KG1 (cell line): Measurements from ENCODE around the gene CSNK2A3.

Experiments
- DNase-seq: peaks from one replicate; lab custom pipeline; 2025; lab: John Stamatoyannopoulos, UW

Gene CSNK2A3

DNA sequence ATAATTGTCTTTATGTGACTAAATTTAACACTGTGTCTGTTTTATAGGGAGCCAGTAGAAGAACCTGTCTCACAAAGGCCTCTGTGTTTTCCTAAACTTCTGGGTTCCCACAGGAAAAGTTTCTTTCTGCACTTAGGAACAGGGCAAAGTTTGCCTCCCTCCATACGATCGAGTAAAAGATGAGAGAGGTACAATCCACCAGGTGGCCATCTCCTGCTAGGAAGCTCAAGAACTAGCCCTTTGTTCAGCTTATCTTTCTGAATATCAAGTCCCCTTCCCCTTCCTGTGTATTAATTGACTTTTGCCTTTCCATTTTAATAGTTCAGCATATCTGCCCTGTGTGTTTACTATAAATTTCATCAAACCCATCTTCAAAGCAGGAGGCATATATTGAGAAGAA lies 18.0 kb downstream of the CSNK2A3 start:
- no peak for DNase-seq

DNA sequence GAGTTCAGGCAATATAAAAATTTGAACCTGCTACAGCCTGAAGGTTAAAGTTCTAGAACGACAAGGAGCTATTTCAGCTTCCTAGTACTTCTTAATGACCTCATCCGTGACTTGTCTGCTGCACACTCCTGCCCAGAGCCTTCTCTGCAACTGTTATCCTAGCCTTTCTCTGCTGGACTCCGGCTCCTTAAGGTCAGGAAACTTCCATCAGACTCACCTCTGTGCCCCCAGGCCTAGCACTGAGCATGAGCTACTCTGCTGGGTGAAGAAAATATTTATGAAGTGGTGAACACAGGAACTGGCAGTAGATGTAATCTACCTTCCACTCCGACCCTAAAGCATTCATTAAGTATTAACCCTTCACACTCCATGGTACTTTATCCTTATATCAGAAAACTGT lies 18.4 kb downstream of the CSNK2A3 start:
- DNase-seq: no peak

DNA sequence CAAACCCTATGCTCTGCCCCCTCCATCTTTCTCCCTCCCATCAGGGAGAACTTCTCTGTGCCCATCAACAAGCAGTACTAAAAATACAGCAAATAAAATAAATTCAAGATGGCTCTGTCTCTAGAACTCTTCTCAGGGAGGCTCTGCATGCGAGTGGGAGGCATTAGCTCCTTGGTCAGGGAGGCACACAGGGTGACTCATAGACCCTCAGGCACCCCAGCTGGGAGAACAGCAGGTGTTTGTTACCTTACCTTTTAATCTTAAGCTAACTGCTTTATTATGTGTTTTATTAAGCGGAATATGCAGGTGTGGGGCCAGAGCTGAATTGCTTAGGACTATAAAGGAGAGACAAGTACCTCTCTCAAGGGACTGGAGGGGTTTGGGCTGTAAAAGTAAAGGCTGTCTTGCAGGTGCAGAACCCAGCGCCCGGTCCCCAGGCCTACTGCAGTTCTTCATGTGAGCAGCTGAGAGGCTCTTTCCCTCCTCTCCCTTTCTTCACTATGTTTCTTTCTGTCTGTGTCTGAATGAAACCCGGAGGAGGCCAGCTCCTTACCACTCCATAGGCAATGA lies 20.8 kb downstream of the CSNK2A3 start:
- DNase-seq: no peak

DNA sequence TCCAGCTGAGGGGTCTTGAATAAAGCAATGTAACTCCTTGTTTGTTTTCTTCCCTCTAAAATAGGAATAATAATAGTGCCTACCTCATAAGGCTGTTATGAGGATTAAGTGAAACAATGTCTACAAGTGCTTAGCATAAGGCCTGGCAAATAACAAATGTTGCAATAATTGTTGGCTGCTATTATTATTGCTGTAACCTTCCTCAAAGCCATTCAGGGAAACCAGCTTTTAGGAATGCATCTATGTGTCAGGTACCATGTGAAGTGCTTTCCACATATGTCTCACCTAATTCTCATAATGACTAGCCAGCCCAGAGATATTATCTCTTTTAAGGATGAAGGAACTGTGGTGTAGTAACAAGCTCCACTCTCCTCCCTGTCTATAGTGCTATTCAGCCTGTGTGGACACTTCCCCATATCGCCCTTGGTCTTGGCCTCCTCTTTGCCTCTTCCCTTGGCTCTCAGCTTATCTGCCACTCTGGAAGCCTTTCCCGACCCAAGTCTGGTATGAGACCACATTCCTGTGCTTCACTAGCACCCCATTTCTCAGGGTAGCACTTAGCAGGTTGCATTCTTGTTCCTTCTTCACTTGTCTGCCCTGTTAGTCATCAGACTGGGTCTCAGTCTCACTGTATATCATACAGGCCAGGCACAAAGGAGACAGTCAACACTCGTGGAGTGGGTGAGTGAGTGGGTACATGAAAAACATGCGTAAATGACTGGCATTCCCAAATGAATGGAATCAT lies 23.8 kb downstream of the CSNK2A3 start:
- DNase-seq: no peak

DNA sequence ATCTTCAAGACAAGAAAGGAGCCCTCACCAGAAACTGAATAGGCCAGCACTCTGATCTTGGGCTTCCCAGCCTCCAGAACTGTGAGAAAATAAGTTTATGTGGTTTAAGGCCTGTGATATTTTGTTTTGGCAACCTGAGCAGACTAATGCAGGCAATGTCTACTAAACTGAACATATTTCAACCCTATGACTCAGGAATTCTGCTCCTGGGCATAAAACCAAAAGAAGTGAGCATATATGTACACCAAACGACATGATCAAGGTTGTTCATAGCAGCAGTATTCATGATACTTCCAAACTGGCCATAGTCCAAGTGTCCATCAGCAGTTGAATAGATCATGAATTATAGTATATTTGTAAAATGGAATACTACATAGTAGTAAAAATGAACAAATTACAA lies 29.0 kb downstream of the CSNK2A3 start:
- no peak for DNase-seq

DNA sequence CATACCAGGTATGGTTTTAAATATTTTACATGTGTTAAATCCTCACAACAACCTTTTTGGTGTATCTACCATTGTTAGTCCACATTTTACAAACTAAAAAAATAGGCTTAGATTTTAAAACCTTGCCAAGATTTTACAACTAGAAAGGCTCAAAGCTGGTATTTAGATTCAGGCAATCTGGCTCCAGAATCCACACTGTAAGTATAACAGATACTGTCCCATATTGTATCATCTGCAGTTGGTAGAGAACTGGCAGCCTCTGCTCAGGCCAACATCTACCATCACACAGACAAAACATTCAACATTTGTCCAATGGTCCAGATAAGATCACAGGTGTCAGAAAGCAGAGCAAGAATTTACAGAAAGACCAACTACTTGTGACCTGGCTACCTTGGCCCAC lies 30.9 kb downstream of the CSNK2A3 start:
- no peak for DNase-seq

DNA sequence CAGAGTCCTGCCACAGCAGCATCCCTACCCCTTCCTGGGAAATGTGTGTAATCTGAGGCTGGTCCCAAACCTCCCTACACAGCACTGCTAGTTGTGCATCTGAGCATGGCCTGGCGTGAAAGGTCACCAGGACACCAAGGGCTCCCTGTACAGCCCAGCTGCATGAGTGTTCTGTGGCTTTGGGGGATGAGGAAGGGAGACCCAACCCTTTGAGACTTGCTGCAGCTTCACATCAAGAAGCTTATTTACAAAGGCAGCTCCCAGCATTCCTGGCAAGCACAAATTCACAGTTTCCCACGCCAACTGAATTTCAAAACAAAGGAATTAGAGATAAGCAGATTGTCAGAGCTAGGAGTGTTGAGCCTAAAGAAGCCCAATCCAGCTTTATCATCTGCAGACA lies 32.2 kb downstream of the CSNK2A3 start:
- no peak for DNase-seq

DNA sequence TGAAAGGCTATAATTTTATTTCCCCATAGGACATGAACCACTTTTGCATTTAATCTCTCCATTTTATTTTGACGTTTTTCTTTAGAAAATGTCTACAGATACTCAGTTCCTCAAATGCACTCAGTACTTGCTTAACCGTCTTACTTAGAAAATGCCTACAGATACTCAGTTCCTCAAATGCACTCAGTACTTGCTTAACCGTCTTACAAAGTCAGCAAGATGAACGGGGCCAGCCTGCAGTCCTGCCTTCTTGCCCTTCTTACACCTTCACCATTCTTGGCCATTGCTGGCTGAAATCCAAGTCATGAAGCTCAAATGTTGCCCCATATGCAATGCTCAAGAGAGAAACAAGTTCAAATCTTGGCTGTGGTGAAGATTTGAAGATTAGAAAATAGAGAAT lies 34.1 kb downstream of the CSNK2A3 start:
- DNase-seq: no peak

DNA sequence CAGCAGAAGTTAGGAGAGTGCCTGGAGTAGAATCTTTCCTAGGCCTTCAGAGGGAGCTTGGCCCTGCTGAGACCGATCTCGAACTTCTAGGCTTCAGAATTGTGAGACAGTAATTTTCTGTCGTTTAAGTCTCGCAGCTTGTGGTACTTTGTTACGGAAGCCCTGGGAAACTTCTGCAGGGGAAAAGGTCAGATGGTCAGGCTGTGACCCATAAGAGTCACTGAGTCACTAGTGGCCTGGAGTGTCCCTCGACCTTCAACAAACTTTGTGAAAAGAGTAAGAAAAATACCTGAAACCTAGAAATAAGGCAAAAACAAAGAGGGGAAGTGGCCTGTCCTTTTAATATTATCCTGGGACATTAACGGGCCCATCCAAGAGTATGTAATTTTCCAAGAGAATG lies 34.6 kb downstream of the CSNK2A3 start:
- DNase-seq: no peak

DNA sequence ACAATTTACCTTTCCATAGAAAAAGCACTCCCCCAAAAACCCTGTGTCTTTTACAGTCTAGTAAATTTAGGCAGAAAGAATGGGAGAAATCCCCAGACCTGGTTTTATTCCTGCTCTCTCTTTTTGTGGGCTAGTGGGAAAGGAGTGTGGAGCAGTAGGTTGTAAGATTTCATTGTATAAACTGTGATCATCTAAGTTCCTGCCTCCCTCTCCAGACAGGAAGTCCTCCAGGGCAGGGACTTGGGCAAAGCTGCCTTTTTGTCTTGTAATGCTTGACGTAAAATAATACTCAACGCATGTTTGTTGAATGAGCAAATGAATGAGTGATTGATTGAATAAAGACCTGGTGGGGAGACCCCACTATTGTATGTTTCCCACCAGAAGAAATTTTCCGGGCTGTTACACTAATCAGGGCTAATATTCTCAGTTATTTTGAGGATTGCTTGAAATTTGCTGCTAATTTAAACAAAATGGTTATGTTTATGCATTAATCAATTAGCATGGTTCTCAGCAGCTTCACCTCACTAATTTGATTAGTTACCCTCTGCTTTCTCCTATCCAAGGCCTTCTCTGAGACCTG lies 36.3 kb downstream of the CSNK2A3 start:
- no peak for DNase-seq

DNA sequence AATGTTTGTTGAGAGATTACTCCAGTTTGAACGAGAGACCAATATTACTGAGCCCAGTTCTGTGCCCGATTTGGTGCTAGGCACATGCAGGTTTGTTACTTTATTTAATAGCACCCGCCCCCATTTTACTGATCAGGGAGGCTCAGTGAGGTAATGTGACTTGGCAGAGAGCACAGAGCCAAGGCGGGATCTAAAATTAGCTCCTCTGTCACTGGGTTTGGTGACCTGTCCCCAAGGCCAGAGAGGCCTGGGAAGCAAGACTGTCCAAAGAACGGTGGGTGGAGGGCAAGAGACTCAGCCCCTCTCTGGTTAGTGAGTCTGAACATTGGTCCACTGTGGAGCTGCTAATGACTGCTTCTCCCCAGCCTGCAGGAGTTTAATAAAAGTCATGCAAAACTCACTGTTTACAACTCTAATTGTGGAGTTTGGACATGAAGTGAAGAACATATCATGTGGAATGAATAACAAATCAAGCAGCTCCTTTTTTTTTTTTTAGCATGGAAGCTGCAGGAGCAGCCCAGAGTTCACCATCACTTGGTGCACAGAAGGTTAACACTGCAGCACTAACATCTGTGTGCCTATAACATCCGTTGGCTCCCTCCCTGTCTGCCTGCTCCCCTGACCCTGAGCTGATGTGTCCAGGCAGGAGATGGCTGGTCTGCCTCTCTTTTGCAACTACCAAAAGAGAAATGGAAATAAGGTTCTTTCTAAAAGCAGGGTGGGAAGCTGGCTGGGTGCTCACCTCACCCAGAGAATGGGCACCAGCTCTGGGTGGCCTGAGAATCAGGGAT lies 39.0 kb downstream of the CSNK2A3 start:
- DNase-seq: no peak

DNA sequence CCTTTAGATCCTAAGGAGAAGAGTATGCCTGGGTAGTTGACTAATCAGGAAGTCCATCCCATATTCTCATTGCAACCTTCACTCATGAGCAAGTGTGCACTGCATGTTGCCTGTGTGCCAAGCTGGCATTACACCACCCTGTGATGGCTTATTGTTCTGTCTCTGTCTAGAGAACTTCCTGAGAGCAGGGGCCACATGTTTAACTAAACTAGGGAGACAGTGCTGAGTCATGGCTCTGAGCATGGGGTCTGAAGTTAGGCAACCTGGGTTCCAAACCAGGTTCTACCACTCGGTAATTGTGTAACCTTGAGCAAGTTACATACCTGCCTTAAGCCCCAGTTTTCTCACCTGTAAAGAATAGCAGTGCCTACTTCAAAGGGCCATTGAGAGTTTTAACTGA lies 39.6 kb downstream of the CSNK2A3 start:
- DNase-seq: peak; percentile 26

DNA sequence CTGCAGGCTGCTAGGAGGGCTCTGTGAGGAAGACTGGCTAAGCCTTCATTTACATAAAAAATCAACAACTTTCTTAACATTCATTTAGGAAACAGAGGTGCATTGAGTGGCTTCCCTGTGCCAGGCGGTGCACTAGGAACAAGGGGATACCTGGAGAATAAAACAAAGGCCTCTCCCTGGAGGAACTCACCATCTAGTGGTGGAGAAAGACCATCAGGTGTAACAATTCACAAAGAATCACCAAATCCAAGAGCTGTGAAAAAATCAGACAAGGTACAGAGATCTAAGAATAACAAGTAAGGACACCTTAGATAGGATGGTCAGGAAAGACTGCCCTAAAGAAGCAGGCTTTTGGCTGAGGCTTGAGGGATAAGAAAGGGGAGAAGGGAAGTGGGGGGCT lies 40.3 kb downstream of the CSNK2A3 start:
- no peak for DNase-seq

DNA sequence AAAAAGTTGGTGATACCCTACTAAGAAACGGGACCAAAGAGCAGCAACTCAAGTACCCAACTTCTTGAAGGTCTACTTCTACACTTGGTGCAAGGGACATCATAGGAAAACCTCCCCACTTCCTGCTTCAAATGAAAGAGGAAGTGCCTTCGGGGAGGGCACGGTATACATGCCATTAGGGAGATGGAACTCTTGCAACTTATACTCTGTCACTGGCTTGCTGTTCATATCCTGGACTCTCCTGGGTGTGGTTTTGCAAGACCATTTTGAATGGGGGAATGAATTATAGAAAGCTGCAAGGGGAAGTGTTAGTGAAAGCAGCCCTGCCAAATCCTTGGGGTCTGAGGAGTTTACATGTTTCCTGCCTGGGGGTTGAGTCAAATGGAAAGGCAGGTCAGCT lies 41.9 kb downstream of the CSNK2A3 start:
- DNase-seq: peak; percentile 69

DNA sequence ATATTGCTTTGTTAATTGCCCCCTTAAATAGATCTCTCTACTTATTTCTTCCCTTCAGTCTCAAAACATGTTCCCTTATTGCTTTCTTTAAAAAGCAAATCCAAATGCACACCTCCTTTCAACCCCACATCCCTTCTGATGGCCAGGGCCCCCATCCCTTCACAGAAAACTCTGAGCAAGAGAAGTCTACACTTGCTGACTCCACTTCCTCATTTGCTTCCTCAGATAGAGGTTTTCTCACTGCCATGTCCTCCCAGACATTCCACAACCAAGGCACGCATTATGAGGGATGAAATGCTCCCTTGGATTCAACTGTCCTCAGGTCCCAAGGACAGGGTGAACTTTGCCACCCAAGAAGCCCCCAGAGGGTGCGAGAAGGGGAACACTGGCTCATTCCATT lies 43.1 kb downstream of the CSNK2A3 start:
- DNase-seq: no peak

DNA sequence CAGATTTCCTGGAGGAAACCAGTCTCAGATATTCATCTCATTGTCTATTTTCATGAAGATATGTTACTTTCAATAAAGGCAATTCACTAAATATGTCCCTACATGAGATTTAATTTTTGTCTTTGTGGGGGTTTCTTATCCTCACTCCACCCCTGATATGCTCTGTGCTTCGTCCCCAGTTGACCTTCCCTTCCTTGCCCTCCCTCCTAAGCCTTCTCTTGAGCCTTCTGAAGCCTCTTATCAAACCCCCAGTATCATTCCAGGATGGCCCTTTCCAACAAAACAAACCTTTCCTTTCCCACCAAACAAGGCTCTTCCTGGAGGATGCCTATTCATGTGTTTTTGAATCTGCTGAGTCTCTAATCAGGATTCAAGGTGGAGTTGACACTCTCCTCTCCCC lies 44.8 kb downstream of the CSNK2A3 start:
- no peak for DNase-seq

DNA sequence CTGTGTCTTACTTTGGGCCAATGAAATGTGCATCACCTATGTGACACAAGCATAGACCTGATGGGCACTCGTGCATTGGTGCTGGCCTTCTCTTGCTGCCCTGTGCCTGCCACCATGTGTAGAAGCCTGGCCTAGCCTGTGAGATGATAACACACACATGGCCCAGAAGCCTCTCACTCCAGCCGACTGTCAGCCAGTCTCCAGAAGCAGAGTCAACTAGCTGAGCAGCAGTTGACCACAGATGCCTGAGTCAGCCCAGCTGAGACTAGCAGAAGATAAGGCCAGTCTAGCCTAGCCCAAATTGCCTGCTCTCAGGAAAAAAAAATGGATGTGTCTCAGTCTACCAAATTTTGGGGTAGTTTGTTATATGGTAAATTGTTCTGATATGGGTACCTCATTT lies 46.2 kb downstream of the CSNK2A3 start:
- DNase-seq: no peak

DNA sequence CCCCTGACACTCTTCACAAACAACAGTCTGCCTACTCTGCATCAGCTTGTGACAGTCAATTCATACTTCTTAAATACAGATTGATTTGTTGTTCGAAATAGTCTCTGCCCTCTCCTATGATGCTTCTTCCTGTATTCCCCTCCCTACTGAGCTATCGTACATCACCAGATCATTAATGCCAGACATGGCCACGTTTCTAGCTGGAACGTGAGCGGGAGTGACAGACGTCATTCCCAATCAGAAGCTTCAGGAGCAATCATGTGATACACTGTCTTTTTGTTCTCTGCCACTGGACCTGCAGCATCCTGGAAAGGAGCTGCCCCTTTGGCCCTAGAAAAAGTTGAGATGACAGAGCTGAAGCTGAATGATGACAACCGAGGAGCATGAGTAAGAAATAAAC lies 48.5 kb downstream of the CSNK2A3 start:
- no peak for DNase-seq

DNA sequence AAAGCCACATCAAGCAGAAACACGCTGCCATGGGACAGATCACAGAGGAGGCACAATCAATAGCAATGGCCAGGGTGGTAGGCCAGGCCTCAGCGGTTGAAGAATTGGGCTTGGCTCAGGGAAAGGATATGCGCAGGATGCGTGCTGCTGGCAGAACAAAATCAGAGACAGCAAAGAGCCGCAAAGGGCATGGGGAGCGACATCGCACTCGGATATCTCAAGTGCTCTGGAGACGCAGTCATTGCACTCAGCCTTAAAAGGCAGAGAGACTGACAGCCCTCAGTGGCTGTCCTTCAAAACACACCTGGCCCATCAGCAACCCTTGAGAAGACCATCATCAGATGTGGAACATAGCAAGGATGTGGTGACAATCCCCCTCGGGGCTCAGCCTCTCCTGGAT lies 50.5 kb downstream of the CSNK2A3 start:
- DNase-seq: no peak
